Psoas muscle (tissue), 8 donors: Measurements from ENCODE around the gene HTR1E. TPM values are rescaled to one million over a fixed set of nuclear protein-coding genes. Genes with fewer than 3 reads are reported as not detected.
"Not testable (repeated sequence)": the region's sequence is repeated elsewhere in the genome, so short reads cannot be mapped to it uniquely, and the experiment has no call there.

Source experiments
- ATAC-seq, 4 donors: fragments of 200-7000 bp; cut with Tn5 transposase; one replicate each; pipeline ENCODE4 v1.9.1; 2020; ENCODE audit warnings: moderate library complexity in 3 of 4, mild to moderate bottlenecking in 2 of 4
- DNase-seq, 2 donors: peaks; one replicate each; pipeline ENCODE4 v3.0.0-alpha.2; 2020
- H3K27ac ChIP-seq: fragments of 200-600 bp; one replicate; pipeline ENCODE4 v1.8.0; 2022
- H3K27me3 ChIP-seq, 3 donors: fragments of 200-600 bp in 1 of 3; one replicate each; pipeline versions ENCODE4 v1.6.1 to v1.8.0; 2013 to 2022; ENCODE audit warnings: low read length in 2 of 3, mild to moderate bottlenecking in 2 of 3, moderate library complexity in 1 of 3; ENCODE audit not compliant: insufficient read depth in 3 of 3
- H3K36me3 ChIP-seq, 2 donors: fragments of 200-600 bp in 1 of 2; one replicate each; pipeline versions ENCODE4 v1.6.1 to v1.8.0; 2013 to 2022; ENCODE audit warnings: low read depth in 1 of 2, mild to moderate bottlenecking in 1 of 2, moderate library complexity in 1 of 2; ENCODE audit not compliant: insufficient read depth in 1 of 2
- H3K4me1 ChIP-seq: fragments of 200-600 bp; one replicate; pipeline ENCODE4 v1.8.0; 2022
- H3K4me3 ChIP-seq: fragments of 200-600 bp; one replicate; pipeline ENCODE4 v1.8.0; 2022; ENCODE audit warnings: mild to moderate bottlenecking
- H3K9me3 ChIP-seq: fragments of 200-600 bp; one replicate; pipeline ENCODE4 v1.8.0; 2022
- CTCF ChIP-seq: fragments of 200-600 bp; IDR thresholded peaks from one replicate; pipeline ENCODE4 v1.8.0; 2022; ENCODE audit warnings: antibody characterized with exemption
- WGBS, 3 donors: extraction: QIAGEN DNeasy Blood & Tissue Kit; methylation state at CpG; one replicate each; pipeline versions ENCODE4 v1.1.6 to v1.1.7; 2013; 5-methylcytosine and 5-hydroxymethylcytosine counted together
- intact Hi-C, 2 donors: fragments of 100-400 bp; cut with DNase I; formaldehyde crosslinking; loops; one replicate each; pipeline versions ENCODE4 v1.11.0 to v1.14.2; 2022
- polyA plus RNA-seq, 3 donors: library from polyadenylated mRNA; stranded (reverse); fragments of 200-250 nt; gene quantifications; one replicate each; pipeline ENCODE4 v1.2.3, GENCODE V29; 2013
- total RNA-seq, 4 donors: library from RNA; stranded (reverse); fragmentation: NEBNext Ultra II Directional in 2 of 4; extraction: Animal tissue kit (Norgen Biotek cat#: 25700) in 2 of 4; gene quantifications; one replicate each; pipeline versions ENCODE4 v1.2.1 to v1.2.4, GENCODE V29; 2021 to 2023
- donor health status: healthy with polysubstance abuse.
- donor health status: DM: no; HTN: no; CAD: no; lungs with moderate emphysema.
- donor health status: Bipolar disorder and iron deficiency.
- donor health status: healthy.
- donor health status: DM: yes; HTN: yes; CAD: no.
- donor health status: DM: no; HTN: no; CAD: no.
- donor health status: DM: no; HTN: no; CAD: no.
- donor health status: DM: yes; HTN: yes; CAD: no.

HTR1E gene
- total and polyA plus RNA-seq, 7 donors, result not detected

GRCh38 chr6:86969573-86969972 lies 32.2 kb downstream of the HTR1E start:
- Histone ChIP-seq H3K36me3 (no peaks in the 10 kb centered on the region), H3K27ac (no peak overlapping the region), H3K4me3 (no peak overlapping the region), H3K9me3 (no peaks in the 10 kb centered on the region), H3K4me1 (no peaks in the 10 kb centered on the region), H3K27me3 (no peaks in the 10 kb centered on the region)
- TF ChIP-seq CTCF, result no peak
- 41 to 63% (median 49%) methylated on average over 4 of the region's 4 CpGs for WGBS, 3 donors
- DNase-seq (no peak), ATAC-seq (no peak)
- intact Hi-C loops, result no loop called here

GRCh38 chr6:86973088-86973487 lies 35.8 kb downstream of the HTR1E start:
- DNase-seq (no peak), ATAC-seq (no peak)
- 73 to 76% (median 74%) methylated on average over 2 of the region's 2 CpGs for WGBS, 3 donors
- H3K9me3 ChIP-seq, result no peaks in the 10 kb centered on the region
- H3K27ac ChIP-seq, result no peak overlapping the region
- no peak overlapping the region for H3K4me3 ChIP-seq
- no peaks in the 10 kb centered on the region for H3K36me3 ChIP-seq
- no peak for TF ChIP-seq CTCF
- intact Hi-C loops, result no loop called here
- no peaks in the 10 kb centered on the region for H3K27me3 ChIP-seq
- H3K4me1 ChIP-seq, result no peaks in the 10 kb centered on the region

GRCh38 chr6:86978251-86978650 lies 40.9 kb downstream of the HTR1E start:
- Histone ChIP-seq H3K9me3 (peaks cover 2% of the 10 kb centered on the region), H3K4me1 (no peaks in the 10 kb centered on the region), H3K27me3 (no peaks in the 10 kb centered on the region), H3K27ac (no peak overlapping the region), H3K4me3 (no peak overlapping the region), H3K36me3 (no peaks in the 10 kb centered on the region)
- DNase-seq (no peak), ATAC-seq (no peak)
- no peak for TF ChIP-seq CTCF
- intact Hi-C loops, result no loop called here
- 85 to 89% (median 85%) methylated on average over 2 of the region's 2 CpGs for WGBS, 3 donors

- H3K4me3 ChIP-seq, result no peak overlapping the region
- H3K36me3 ChIP-seq, result no peaks in the 10 kb centered on the region
- H3K27ac ChIP-seq, result no peak overlapping the region
- intact Hi-C loops, result no loop called here
- no peak for DNase-seq
- H3K9me3 ChIP-seq, result peaks cover 7% of the 10 kb centered on the region
- no peaks in the 10 kb centered on the region for H3K27me3 ChIP-seq
- no peaks in the 10 kb centered on the region for H3K4me1 ChIP-seq
- TF ChIP-seq CTCF, result no peak
- ATAC-seq, result no peak
These were observed 64.2 kb downstream of the HTR1E start for GRCh38 chr6:87001494-87001893.

- intact Hi-C loops, H3K27ac ChIP-seq, H3K4me3 ChIP-seq, H3K4me1 ChIP-seq, DNase-seq, H3K9me3 ChIP-seq, ATAC-seq, H3K27me3 ChIP-seq, H3K36me3 ChIP-seq: not testable (repeated sequence)
- WGBS, 3 donors, result 78 to 86% (median 86%) methylated on average over 4 of the region's 4 CpGs
These were observed 65.1 kb downstream of the HTR1E start for GRCh38 chr6:87002391-87002790.

- H3K9me3 ChIP-seq, intact Hi-C loops, DNase-seq, H3K4me1 ChIP-seq, H3K27me3 ChIP-seq, H3K4me3 ChIP-seq, ATAC-seq, H3K36me3 ChIP-seq, H3K27ac ChIP-seq: not testable (repeated sequence)
- 72 to 79% (median 73%) methylated on average over 2 of the region's 2 CpGs for WGBS, 3 donors
These were observed 69.2 kb downstream of the HTR1E start for GRCh38 chr6:87006541-87006940.

- intact Hi-C loops, result not testable (repeated sequence)
- 96 to 100% (median 100%) methylated on average over 1 to 16 of the region's 34 CpGs for WGBS, 3 donors
These were observed 72.3 kb downstream of the HTR1E start for GRCh38 chr6:87009581-87009980.

More at GRCh38 chr6:87009581-87009980, 72.3 kb downstream of the HTR1E start:
- H3K27ac ChIP-seq, DNase-seq, H3K27me3 ChIP-seq, H3K9me3 ChIP-seq, H3K4me3 ChIP-seq, H3K4me1 ChIP-seq, H3K36me3 ChIP-seq, ATAC-seq: not testable (repeated sequence)
